ENCODE data around the gene ANKRD55.

The ANKRD55 gene

GRCh38 chr5:56233230-56233629 lies at the start of gene ANKRD55:
TSS of gene ANKRD55 (minus strand) at chr5:56233330. CDS start at chr5:56232913, 417 bp downstream.
- Histone ChIP-seq H3K27ac (ENCODE audit: low read depth, low read length) (no peak within 1 kb of the TSS), H3K4me3 (ENCODE audit: low read depth in 1 of 2, low read length in 2 of 2) (no peak within 1 kb of the TSS), H3K9ac (ENCODE audit: low read depth in 1 of 2, low read length in 2 of 2) (no peak within 1 kb of the TSS), H3K4me1 (ENCODE audit: control insufficient read depth in 1 of 2, insufficient read depth in 2 of 2, low read length in 2 of 2) (no peaks in the 10 kb centered on the region), H3K27me3 (ENCODE audit: control insufficient read depth in 1 of 2, insufficient read depth in 2 of 2, low read length in 2 of 2) (peaks cover 0 to 5% of the 10 kb centered on the region in 2 donors), H3K9me3 (ENCODE audit: control insufficient read depth in 1 of 2, low read length in 2 of 2) (no peaks in the 10 kb centered on the region), H3K36me3 (ENCODE audit: control insufficient read depth in 1 of 2, insufficient read depth in 2 of 2, low read length in 2 of 2) (no peaks in the 10 kb centered on the region)

DNA sequence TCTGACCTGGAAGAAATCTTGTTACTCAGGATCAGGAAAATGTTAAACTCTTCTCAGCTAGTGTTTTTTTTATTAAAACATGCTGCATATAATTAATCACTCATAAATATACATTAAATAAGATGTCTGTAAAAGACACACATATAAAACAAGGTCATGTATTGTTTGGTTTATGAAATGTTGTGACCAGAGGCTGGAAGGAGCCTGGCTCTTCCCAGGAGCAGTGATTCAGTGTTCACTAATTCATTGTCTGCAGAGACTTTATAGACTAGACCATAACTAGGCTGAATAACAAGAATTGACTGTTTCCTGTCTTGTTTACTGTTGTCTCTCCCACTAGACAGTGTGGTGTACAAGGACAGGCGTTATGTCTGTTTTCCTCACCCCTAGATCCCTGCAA lies 49.1 kb upstream of the ANKRD55 start:
- no peak overlapping the region for H3K27ac ChIP-seq (ENCODE audit: low read depth, low read length)
- no peaks in the 10 kb centered on the region for H3K36me3 ChIP-seq (ENCODE audit: control insufficient read depth in 1 of 2, insufficient read depth in 2 of 2, low read length in 2 of 2)
- peaks cover 0 to 7% of the 10 kb centered on the region in 2 donors for H3K4me1 ChIP-seq (ENCODE audit: control insufficient read depth in 1 of 2, insufficient read depth in 2 of 2, low read length in 2 of 2)
- H3K9ac ChIP-seq (ENCODE audit: low read depth in 1 of 2, low read length in 2 of 2), result no peak overlapping the region
- H3K4me3 ChIP-seq (ENCODE audit: low read depth in 1 of 2, low read length in 2 of 2), result no peak overlapping the region
- no peaks in the 10 kb centered on the region for H3K27me3 ChIP-seq (ENCODE audit: control insufficient read depth in 1 of 2, insufficient read depth in 2 of 2, low read length in 2 of 2)
- no peaks in the 10 kb centered on the region for H3K9me3 ChIP-seq (ENCODE audit: control insufficient read depth in 1 of 2, low read length in 2 of 2)

GRCh38 chr5:56281489-56282165 lies 48.5 kb upstream of the ANKRD55 start:
- Histone ChIP-seq H3K27me3 (ENCODE audit: control insufficient read depth in 1 of 2, insufficient read depth in 2 of 2, low read length in 2 of 2) (no peaks in the 10 kb centered on the region), H3K4me1 (ENCODE audit: control insufficient read depth in 1 of 2, insufficient read depth in 2 of 2, low read length in 2 of 2) (peaks cover 0 to 7% of the 10 kb centered on the region in 2 donors)

DNA sequence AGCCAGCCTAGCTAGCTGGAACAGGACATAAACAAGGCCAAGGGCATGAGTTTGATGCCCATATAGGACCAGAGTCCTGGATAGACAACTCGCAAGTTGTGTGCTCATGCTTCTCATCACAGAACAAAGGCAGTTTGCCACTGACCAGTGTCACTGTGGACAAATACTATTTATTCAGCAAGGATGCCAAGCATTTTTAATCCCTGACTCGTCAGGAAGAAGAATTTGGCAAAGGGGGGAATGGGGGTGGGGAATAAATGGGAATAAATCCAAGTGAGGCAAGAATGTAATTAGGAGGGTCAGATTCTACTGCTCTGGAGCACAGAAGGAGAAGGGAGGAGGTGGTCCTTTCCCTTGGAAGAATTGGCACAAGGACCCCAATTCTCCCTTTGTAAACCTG lies 46.8 kb upstream of the ANKRD55 start:
- no peaks in the 10 kb centered on the region for H3K9me3 ChIP-seq (ENCODE audit: control insufficient read depth in 1 of 2, low read length in 2 of 2)
- H3K27me3 ChIP-seq (ENCODE audit: control insufficient read depth in 1 of 2, insufficient read depth in 2 of 2, low read length in 2 of 2), result no peaks in the 10 kb centered on the region
- H3K36me3 ChIP-seq (ENCODE audit: control insufficient read depth in 1 of 2, insufficient read depth in 2 of 2, low read length in 2 of 2), result no peaks in the 10 kb centered on the region
- H3K4me3 ChIP-seq (ENCODE audit: low read depth in 1 of 2, low read length in 2 of 2), result no peak overlapping the region
- no peak overlapping the region for H3K27ac ChIP-seq (ENCODE audit: low read depth, low read length)
- peaks cover 0 to 7% of the 10 kb centered on the region in 2 donors for H3K4me1 ChIP-seq (ENCODE audit: control insufficient read depth in 1 of 2, insufficient read depth in 2 of 2, low read length in 2 of 2)
- H3K9ac ChIP-seq (ENCODE audit: low read depth in 1 of 2, low read length in 2 of 2), result no peak overlapping the region

More at GRCh38 chr5:56281489-56282165, 48.5 kb upstream of the ANKRD55 start:
- H3K4me3 ChIP-seq (ENCODE audit: low read depth in 1 of 2, low read length in 2 of 2), result no peak overlapping the region
- no peak overlapping the region for H3K27ac ChIP-seq (ENCODE audit: low read depth, low read length)
- H3K9me3 ChIP-seq (ENCODE audit: control insufficient read depth in 1 of 2, low read length in 2 of 2), result no peaks in the 10 kb centered on the region
- no peak overlapping the region for H3K9ac ChIP-seq (ENCODE audit: low read depth in 1 of 2, low read length in 2 of 2)
- no peaks in the 10 kb centered on the region for H3K36me3 ChIP-seq (ENCODE audit: control insufficient read depth in 1 of 2, insufficient read depth in 2 of 2, low read length in 2 of 2)

- Histone ChIP-seq H3K27ac (ENCODE audit: low read depth, low read length) (no peak overlapping the region), H3K36me3 (ENCODE audit: control insufficient read depth in 1 of 2, insufficient read depth in 2 of 2, low read length in 2 of 2) (no peaks in the 10 kb centered on the region), H3K9me3 (ENCODE audit: control insufficient read depth in 1 of 2, low read length in 2 of 2) (no peaks in the 10 kb centered on the region), H3K4me1 (ENCODE audit: control insufficient read depth in 1 of 2, insufficient read depth in 2 of 2, low read length in 2 of 2) (peaks cover 0 to 7% of the 10 kb centered on the region in 2 donors), H3K4me3 (ENCODE audit: low read depth in 1 of 2, low read length in 2 of 2) (no peak overlapping the region), H3K9ac (ENCODE audit: low read depth in 1 of 2, low read length in 2 of 2) (no peak overlapping the region), H3K27me3 (ENCODE audit: control insufficient read depth in 1 of 2, insufficient read depth in 2 of 2, low read length in 2 of 2) (no peaks in the 10 kb centered on the region)
Measured at GRCh38 chr5:56279291-56279690, 46.2 kb upstream of the ANKRD55 start.

DNA sequence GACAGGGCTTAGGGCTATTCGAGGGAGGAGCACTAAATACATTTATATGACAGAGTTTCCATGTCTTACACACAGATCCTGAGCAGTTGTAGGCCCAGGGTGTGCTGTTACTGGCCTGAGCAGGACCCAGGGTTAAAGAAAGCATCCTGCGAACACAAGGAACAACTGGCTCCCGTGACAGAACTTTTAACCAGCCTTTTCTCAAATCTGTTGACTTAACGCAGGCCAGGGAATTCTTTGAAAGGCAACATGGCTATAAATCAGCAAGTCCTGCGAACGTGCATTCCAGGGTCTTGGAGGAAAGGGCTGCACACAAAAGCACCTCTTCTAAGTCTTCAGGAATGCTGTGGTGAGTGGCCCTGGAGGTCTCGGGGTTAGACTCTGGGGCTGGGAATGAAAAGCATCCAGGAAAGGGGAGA lies 45.2 kb upstream of the ANKRD55 start:
- Histone ChIP-seq H3K9ac (ENCODE audit: low read depth in 1 of 2, low read length in 2 of 2) (no peak overlapping the region), H3K4me1 (ENCODE audit: control insufficient read depth in 1 of 2, insufficient read depth in 2 of 2, low read length in 2 of 2) (peaks cover 0 to 4% of the 10 kb centered on the region in 2 donors), H3K27me3 (ENCODE audit: control insufficient read depth in 1 of 2, insufficient read depth in 2 of 2, low read length in 2 of 2) (no peaks in the 10 kb centered on the region), H3K4me3 (ENCODE audit: low read depth in 1 of 2, low read length in 2 of 2) (no peak overlapping the region), H3K27ac (ENCODE audit: low read depth, low read length) (no peak overlapping the region), H3K36me3 (ENCODE audit: control insufficient read depth in 1 of 2, insufficient read depth in 2 of 2, low read length in 2 of 2) (no peaks in the 10 kb centered on the region), H3K9me3 (ENCODE audit: control insufficient read depth in 1 of 2, low read length in 2 of 2) (no peaks in the 10 kb centered on the region)

DNA sequence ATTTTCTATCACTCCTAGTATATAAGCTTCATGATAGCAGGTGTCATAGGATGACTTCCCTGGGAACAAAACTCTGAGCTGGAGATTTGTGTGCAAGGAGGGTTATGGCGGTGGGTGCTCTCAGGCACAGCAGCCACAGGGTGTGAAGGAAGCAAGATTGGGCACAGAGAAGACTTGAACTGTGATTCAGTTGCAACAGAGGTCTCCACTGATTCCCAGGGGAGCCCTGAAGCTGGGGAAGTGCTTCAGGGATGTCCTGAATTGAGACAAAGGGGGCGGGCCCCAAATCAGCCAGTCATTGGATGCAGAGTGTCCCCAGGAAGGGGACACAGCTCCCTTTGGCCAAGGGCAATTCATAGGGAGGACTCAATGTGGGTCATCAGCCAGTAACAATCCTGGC lies 44.4 kb upstream of the ANKRD55 start:
- Histone ChIP-seq H3K9me3 (ENCODE audit: control insufficient read depth in 1 of 2, low read length in 2 of 2) (no peaks in the 10 kb centered on the region), H3K27me3 (ENCODE audit: control insufficient read depth in 1 of 2, insufficient read depth in 2 of 2, low read length in 2 of 2) (no peaks in the 10 kb centered on the region), H3K27ac (ENCODE audit: low read depth, low read length) (no peak overlapping the region), H3K36me3 (ENCODE audit: control insufficient read depth in 1 of 2, insufficient read depth in 2 of 2, low read length in 2 of 2) (no peaks in the 10 kb centered on the region), H3K4me3 (ENCODE audit: low read depth in 1 of 2, low read length in 2 of 2) (no peak overlapping the region), H3K4me1 (ENCODE audit: control insufficient read depth in 1 of 2, insufficient read depth in 2 of 2, low read length in 2 of 2) (no peaks in the 10 kb centered on the region), H3K9ac (ENCODE audit: low read depth in 1 of 2, low read length in 2 of 2) (no peak overlapping the region)

DNA sequence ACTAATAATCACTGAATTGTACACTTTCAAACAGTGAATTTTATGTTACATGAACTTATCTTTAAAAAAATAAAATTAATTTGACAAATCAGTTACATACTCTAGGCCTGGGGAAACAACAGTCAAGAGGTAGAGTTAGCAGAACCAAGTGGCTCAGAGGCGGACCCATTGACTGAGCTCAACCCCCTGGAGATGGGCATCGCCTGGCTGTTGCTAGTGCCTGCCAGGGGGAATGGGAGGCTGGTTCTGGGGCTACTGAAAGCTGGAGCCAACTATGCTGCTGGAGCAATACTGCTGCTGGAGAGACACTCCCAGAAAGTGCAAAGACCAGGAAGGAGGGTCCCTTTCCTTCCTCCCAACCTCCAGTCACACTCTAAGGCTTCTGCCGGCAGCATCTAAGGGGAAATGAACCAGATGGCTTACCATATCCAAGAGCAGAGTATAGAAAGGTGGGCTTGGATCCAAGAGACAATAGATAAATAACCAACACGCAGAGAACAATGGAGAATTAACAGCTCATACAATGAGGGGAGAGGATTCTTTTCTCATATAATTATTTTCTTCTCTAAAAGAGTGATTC lies 40.3 kb upstream of the ANKRD55 start:
- H3K27me3 ChIP-seq (ENCODE audit: control insufficient read depth in 1 of 2, insufficient read depth in 2 of 2, low read length in 2 of 2), result no peaks in the 10 kb centered on the region
- no peak overlapping the region for H3K4me3 ChIP-seq (ENCODE audit: low read depth in 1 of 2, low read length in 2 of 2)
- no peak overlapping the region for H3K27ac ChIP-seq (ENCODE audit: low read depth, low read length)
- H3K9ac ChIP-seq (ENCODE audit: low read depth in 1 of 2, low read length in 2 of 2), result no peak overlapping the region
- no peaks in the 10 kb centered on the region for H3K9me3 ChIP-seq (ENCODE audit: control insufficient read depth in 1 of 2, low read length in 2 of 2)
- H3K4me1 ChIP-seq (ENCODE audit: control insufficient read depth in 1 of 2, insufficient read depth in 2 of 2, low read length in 2 of 2), result no peaks in the 10 kb centered on the region
- no peaks in the 10 kb centered on the region for H3K36me3 ChIP-seq (ENCODE audit: control insufficient read depth in 1 of 2, insufficient read depth in 2 of 2, low read length in 2 of 2)

DNA sequence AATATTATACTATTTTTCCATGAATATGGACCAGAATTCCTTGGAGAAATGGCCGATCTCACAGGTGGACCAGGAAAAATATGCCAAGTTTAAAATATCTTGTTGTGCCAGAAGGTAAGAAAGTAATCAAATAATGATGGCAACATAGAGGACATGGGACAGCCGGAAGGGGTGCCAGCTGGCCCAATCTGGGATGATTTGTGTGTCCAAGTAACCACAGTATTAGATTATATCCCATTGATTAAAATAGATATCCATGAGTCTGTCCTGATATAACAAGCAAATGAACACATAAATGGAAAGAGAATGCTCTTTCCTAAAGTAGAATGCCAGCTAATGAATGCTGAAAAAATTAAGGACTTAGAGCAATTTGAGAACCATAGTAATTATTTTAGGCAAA lies 39.6 kb upstream of the ANKRD55 start:
- Histone ChIP-seq H3K9ac (ENCODE audit: low read depth in 1 of 2, low read length in 2 of 2) (no peak overlapping the region), H3K4me1 (ENCODE audit: control insufficient read depth in 1 of 2, insufficient read depth in 2 of 2, low read length in 2 of 2) (no peaks in the 10 kb centered on the region), H3K9me3 (ENCODE audit: control insufficient read depth in 1 of 2, low read length in 2 of 2) (no peaks in the 10 kb centered on the region), H3K27ac (ENCODE audit: low read depth, low read length) (no peak overlapping the region), H3K4me3 (ENCODE audit: low read depth in 1 of 2, low read length in 2 of 2) (no peak overlapping the region), H3K36me3 (ENCODE audit: control insufficient read depth in 1 of 2, insufficient read depth in 2 of 2, low read length in 2 of 2) (no peaks in the 10 kb centered on the region), H3K27me3 (ENCODE audit: control insufficient read depth in 1 of 2, insufficient read depth in 2 of 2, low read length in 2 of 2) (no peaks in the 10 kb centered on the region)

- Histone ChIP-seq H3K4me1 (ENCODE audit: control insufficient read depth in 1 of 2, insufficient read depth in 2 of 2, low read length in 2 of 2) (no peaks in the 10 kb centered on the region), H3K9ac (ENCODE audit: low read depth in 1 of 2, low read length in 2 of 2) (no peak overlapping the region), H3K27me3 (ENCODE audit: control insufficient read depth in 1 of 2, insufficient read depth in 2 of 2, low read length in 2 of 2) (no peaks in the 10 kb centered on the region), H3K9me3 (ENCODE audit: control insufficient read depth in 1 of 2, low read length in 2 of 2) (no peaks in the 10 kb centered on the region), H3K36me3 (ENCODE audit: control insufficient read depth in 1 of 2, insufficient read depth in 2 of 2, low read length in 2 of 2) (no peaks in the 10 kb centered on the region), H3K27ac (ENCODE audit: low read depth, low read length) (no peak overlapping the region), H3K4me3 (ENCODE audit: low read depth in 1 of 2, low read length in 2 of 2) (no peak overlapping the region)
Measured at GRCh38 chr5:56270568-56271392, 37.6 kb upstream of the ANKRD55 start.
